ENCODE data around the gene BCHE. TPM values are rescaled to one million over a fixed set of nuclear protein-coding genes. Genes with fewer than 3 reads are reported as not detected.
A peak's percentile ranks its signal among the peaks of the same experiment; 100 is the strongest.

BCHE gene
- 10 to 100 TPM; 31.8 to 96.2 (median 49.3) TPM for total RNA-seq

DNA sequence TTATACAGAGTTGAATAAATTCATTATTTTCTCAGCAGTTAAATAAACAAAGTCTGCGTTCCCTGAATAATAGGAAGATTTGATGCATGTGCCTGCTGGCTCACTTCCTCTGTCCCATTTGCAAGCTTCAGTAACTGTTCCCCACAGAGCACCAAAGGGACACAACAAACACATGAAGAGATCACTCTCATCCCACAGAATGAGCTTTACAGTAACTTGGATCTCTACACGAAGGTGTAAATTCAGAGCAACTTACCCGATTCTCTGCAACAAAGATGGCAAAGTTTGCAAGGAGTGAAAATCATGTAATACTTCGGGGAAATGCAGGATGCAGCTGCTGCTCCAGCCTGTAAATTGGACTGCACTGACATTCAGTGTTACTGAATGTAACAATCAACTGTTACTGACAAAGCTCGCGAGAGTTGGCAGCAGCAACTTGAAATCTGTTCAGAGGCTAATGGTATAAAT is at the start of gene BCHE:
Gene BCHE, minus strand, starts transcription at position 366 of the 468 bp plus-strand sequence. CDS start 6,390 bp downstream, outside the sequence.
- 1 to 4% methylated on average over 6 of the region's 6 CpGs for WGBS, 2 donors (ENCODE audit: low coverage in 1 of 2)
- H3K27ac ChIP-seq, result peak within 1 kb of the TSS; percentile 53 to 65 (median 64)
- no peaks in the 10 kb centered on the region for H3K9me3 ChIP-seq
- peak; percentile 65 for ATAC-seq
- H3K36me3 ChIP-seq, result no peaks in the 10 kb centered on the region
- TF ChIP-seq POLR2AphosphoS5 (IDR thresholded peaks at IDR 0.05) (no peak), EP300 (IDR thresholded peaks at IDR 0.05) (no peak), POLR2A (IDR thresholded peaks at IDR 0.05) (no peak)
- TF ChIP-seq, protein P1, sequence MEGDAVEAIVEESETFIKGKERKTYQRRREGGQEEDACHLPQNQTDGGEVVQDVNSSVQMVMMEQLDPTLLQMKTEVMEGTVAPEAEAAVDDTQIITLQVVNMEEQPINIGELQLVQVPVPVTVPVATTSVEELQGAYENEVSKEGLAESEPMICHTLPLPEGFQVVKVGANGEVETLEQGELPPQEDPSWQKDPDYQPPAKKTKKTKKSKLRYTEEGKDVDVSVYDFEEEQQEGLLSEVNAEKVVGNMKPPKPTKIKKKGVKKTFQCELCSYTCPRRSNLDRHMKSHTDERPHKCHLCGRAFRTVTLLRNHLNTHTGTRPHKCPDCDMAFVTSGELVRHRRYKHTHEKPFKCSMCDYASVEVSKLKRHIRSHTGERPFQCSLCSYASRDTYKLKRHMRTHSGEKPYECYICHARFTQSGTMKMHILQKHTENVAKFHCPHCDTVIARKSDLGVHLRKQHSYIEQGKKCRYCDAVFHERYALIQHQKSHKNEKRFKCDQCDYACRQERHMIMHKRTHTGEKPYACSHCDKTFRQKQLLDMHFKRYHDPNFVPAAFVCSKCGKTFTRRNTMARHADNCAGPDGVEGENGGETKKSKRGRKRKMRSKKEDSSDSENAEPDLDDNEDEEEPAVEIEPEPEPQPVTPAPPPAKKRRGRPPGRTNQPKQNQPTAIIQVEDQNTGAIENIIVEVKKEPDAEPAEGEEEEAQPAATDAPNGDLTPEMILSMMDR (IDR thresholded peaks at IDR 0.05), result no peak
- H3K4me3 ChIP-seq, result peak within 1 kb of the TSS; percentile 46 to 90
- H3K27me3 ChIP-seq, result no peaks in the 10 kb centered on the region
- peaks cover 0 to 6% (median 0%) of the 10 kb centered on the region in 3 donors for H3K4me1 ChIP-seq

DNA sequence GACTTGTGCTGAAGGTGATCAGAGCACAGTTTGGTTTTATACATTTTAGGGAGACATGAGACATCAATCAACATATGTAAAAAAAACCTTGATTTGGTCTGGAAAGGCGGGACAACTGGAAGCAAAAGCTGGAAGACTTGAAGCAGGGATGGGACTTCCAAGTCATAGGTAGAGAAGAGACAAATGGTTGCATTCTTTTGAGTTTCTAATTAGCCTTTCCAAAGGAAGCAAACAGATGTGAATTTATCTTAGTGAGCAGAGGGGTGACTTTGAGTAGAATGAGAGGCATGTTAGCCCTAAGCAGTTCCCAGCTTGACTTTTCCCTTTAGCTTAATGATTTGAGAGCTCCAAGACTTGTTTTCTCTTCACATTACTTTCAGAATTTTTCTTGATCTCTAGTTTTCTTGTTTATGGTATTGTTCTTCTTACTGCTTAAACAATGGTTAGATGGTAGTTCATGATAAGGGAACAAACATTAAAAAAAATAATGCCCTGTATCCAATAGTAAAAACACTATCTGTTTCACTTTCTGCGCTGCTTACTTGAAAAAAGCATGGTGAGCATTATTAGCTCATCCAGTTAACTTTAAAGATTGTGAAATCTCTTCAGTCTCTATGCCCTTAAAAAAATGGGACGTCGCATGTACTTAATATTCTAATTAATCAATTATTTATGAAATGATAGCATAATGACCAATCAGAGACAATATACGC is 48.5 kb upstream of the BCHE start:
- no peak for ATAC-seq
- Histone ChIP-seq H3K4me3 (no peak overlapping the region), H3K27me3 (no peaks in the 10 kb centered on the region), H3K4me1 (no peaks in the 10 kb centered on the region), H3K9me3 (no peaks in the 10 kb centered on the region), H3K36me3 (no peaks in the 10 kb centered on the region), H3K27ac (no peak overlapping the region)
- WGBS, 2 donors (ENCODE audit: low coverage in 1 of 2), result 86 to 100% methylated on average over 5 of the region's 5 CpGs
- no peak for TF ChIP-seq POLR2AphosphoS5 (IDR thresholded peaks at IDR 0.05)
- TF ChIP-seq POLR2A (IDR thresholded peaks at IDR 0.05), result no peak
- no peak for TF ChIP-seq EP300 (IDR thresholded peaks at IDR 0.05)
- TF ChIP-seq, protein P1 (IDR thresholded peaks at IDR 0.05), result no peak

DNA sequence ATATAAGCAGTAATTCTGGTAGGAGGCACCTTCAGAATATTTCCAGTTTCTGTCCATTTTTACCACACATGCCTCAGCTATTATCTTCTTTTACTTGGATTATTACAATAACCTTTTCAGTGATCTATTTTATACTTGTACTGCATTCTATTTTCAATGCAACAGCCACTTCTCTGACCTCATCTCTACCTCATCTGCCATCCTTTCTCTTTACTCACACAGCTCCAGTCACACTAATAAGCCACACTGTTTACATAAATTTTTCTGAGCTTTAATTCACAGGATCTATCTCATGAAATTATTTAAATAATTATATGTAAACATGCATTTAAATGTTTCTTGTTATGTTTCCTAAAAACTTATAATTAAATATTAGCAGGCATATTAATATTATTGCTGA is 47.3 kb upstream of the BCHE start:
- no peak for ATAC-seq
- Histone ChIP-seq H3K4me3 (no peak overlapping the region), H3K36me3 (no peaks in the 10 kb centered on the region), H3K27ac (no peak overlapping the region), H3K4me1 (no peaks in the 10 kb centered on the region), H3K9me3 (no peaks in the 10 kb centered on the region), H3K27me3 (no peaks in the 10 kb centered on the region)
- TF ChIP-seq EP300 (IDR thresholded peaks at IDR 0.05) (no peak), POLR2AphosphoS5 (IDR thresholded peaks at IDR 0.05) (no peak), POLR2A (IDR thresholded peaks at IDR 0.05) (no peak)
- TF ChIP-seq, protein P1 (IDR thresholded peaks at IDR 0.05), result no peak

DNA sequence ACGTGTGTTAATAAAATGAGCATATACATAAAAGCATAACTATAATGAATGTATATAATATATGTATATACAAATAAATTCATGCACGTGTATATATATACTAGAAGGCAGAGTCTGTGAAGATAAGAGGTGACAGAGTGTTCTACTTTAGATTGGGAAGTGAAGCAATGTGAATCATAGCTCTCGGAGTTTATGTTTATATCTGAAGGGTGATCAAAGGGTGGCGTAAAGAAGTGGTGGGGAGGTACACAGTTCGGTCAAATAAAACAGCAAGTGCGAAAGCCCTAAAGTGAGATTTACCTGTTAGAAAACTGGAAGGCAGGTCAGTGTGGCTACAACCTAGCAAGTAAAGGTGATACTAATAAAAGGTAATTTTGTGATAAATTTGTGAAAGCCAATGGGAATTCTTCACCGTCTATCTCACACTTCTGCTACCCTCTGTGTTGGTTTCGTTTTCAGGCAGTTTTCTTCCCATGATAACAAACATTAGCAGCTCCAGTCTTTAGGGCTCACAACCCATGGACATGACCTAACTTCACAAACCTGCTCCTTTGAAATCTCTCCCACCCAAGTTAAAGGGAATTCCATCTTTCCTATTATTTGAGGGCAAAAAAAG is 46.7 kb upstream of the BCHE start:
- Histone ChIP-seq H3K9me3 (no peaks in the 10 kb centered on the region), H3K4me1 (no peaks in the 10 kb centered on the region), H3K27ac (no peak overlapping the region), H3K36me3 (no peaks in the 10 kb centered on the region), H3K4me3 (peak overlapping the region in 1 of 2 donors; percentile 19), H3K27me3 (no peaks in the 10 kb centered on the region)
- 61 to 67% methylated on average over 7 to 8 of the region's 8 CpGs for WGBS, 2 donors (ENCODE audit: low coverage in 1 of 2)
- TF ChIP-seq EP300 (IDR thresholded peaks at IDR 0.05), result no peak
- TF ChIP-seq, protein P1 (IDR thresholded peaks at IDR 0.05), result no peak
- no peak for TF ChIP-seq POLR2A (IDR thresholded peaks at IDR 0.05)
- no peak for ATAC-seq

DNA sequence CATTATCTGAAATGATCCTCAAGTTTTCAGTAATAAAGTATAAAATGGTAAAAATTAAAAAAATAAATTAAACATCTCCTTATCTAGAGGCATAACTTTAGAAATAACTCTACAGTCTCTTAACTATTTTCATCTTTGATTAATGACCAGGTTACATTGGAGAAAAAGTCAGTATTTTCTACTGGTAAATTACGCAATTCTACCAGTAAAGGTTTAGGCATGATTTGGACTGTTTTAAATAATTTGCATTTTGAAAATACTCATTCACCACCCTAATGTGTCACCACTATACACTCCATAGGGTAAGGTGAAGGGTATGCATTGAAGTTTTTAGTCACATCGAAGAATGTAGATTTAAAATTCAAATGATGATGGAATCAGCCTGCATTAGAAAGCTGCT is 45.9 kb upstream of the BCHE start:
- H3K36me3 ChIP-seq, result no peaks in the 10 kb centered on the region
- no peaks in the 10 kb centered on the region for H3K27me3 ChIP-seq
- ATAC-seq, result no peak
- no peak overlapping the region for H3K4me3 ChIP-seq
- WGBS, 2 donors (ENCODE audit: low coverage in 1 of 2), result 96 to 97% methylated on average over 2 of the region's 2 CpGs
- H3K4me1 ChIP-seq, result no peaks in the 10 kb centered on the region
- no peak overlapping the region for H3K27ac ChIP-seq
- no peak for TF ChIP-seq EP300 (IDR thresholded peaks at IDR 0.05)
- TF ChIP-seq POLR2A (IDR thresholded peaks at IDR 0.05), result no peak
- TF ChIP-seq, protein P1 (IDR thresholded peaks at IDR 0.05), result no peak
- no peak for TF ChIP-seq POLR2AphosphoS5 (IDR thresholded peaks at IDR 0.05)
- H3K9me3 ChIP-seq, result no peaks in the 10 kb centered on the region
